Epithelial cell of proximal tubule (primary cell): ENCODE measurements around the gene SORBS2. TPM values are rescaled to one million over a fixed set of nuclear protein-coding genes. Genes with fewer than 3 reads are reported as not detected.

Experiments used
- DNase-seq: peaks from one replicate; pipeline ENCODE4 v3.0.0-alpha.2; 2011; ENCODE audit warnings: low read depth
- H3K4me3 ChIP-seq: 2 replicates; pipeline ENCODE4 v1.5.1; 2011; ENCODE audit warnings: low read depth, mild to moderate bottlenecking, low read length
- CTCF ChIP-seq: conservative IDR thresholded peaks from 2 replicates; pipeline ENCODE4 v1.5.1; 2012; ENCODE audit warnings: low read depth, mild to moderate bottlenecking, low read length
- total RNA-seq: library from RNA; depleted of rRNA; stranded (reverse); fragments of >200 nt; gene quantifications from 2 replicates; pipeline ENCODE4 v1.2.3, GENCODE V29; 2015

Gene SORBS2
- total RNA-seq, 1 donor from 2014 or later = 11.6 TPM

DNA sequence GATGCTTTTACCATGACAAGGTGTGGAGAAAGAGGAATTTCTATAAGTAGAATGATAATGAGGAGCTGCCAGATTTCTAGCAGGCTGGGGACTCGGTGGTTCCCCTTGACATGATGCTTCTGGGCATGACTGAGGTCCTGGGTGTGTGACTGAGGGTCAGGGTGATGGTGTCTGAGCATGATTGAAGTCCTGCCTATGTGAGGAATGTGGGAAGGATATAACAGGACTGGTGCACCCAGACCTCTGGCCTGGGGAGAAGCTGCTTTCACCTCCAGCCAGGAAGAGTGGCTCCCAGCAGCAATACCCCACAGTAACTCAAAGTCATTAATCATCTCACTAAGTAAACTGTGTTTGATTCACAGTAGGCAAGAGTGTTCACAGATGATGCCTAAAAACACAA is 17.4 kb downstream of the SORBS2 start:
- no peak overlapping the region for H3K4me3 ChIP-seq
- DNase-seq = no peak

GRCh38 chr4:185793716-185794115 is 18.3 kb downstream of the SORBS2 start:
- no peak for DNase-seq
- TF ChIP-seq CTCF = no peak
- H3K4me3 ChIP-seq = no peak overlapping the region

More for the DNA sequence above, 17.4 kb downstream of the SORBS2 start:
- no peak for TF ChIP-seq CTCF

DNA sequence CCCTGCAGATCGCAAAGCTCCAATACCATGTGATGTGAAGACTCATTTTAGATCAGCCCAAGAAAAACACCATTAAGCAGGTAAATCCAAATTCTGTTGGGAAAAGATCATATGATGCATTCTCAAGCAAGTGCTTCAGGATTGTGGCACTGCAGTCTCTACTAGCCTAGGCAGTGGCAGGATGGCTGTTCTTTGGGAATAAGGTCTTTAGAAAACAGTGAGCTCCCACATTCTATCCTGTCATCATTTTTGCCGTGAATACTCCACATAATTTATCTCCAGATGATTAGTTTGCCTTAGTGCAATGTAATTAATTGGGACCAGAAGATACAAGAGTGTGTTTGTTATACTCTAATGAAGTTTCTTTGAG is 18.9 kb downstream of the SORBS2 start:
- no peak for DNase-seq
- TF ChIP-seq CTCF = no peak
- no peak overlapping the region for H3K4me3 ChIP-seq

DNA sequence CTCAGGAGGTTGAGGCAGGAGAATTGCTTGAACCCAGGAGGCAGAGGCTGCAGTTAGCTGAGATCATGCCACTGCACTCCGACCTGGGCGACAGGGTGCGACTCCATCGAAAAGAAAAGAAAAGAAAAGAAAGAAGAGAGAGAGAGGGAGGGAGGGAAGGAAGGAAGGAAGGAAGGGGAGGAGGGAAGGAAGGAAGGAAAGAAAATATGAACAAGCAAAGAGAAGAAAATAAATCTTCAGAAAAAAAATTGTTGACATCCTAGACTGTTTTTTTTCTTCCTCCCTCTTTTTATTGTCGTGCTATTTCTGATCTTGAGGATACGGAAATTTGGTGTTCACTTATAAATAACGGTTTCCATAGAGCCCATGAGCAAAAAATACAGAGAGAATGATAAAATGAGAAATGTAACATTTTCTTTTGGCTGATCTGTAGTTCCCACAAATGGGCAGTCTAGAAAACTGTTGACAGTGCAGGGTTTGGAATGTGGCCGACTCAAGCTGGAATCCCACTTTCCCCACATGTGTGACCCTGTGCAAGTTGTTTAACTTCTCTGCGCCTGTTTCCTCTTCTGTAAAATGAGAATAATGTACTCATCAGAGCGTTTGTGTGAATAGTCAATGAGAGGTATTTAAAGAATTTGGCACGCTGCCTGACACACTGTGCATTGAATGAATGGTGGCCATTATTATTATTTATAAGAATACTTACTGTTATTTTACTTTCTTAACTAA is 19.4 kb downstream of the SORBS2 start:
- no peak overlapping the region for H3K4me3 ChIP-seq
- TF ChIP-seq CTCF = no peak
- no peak for DNase-seq

DNA sequence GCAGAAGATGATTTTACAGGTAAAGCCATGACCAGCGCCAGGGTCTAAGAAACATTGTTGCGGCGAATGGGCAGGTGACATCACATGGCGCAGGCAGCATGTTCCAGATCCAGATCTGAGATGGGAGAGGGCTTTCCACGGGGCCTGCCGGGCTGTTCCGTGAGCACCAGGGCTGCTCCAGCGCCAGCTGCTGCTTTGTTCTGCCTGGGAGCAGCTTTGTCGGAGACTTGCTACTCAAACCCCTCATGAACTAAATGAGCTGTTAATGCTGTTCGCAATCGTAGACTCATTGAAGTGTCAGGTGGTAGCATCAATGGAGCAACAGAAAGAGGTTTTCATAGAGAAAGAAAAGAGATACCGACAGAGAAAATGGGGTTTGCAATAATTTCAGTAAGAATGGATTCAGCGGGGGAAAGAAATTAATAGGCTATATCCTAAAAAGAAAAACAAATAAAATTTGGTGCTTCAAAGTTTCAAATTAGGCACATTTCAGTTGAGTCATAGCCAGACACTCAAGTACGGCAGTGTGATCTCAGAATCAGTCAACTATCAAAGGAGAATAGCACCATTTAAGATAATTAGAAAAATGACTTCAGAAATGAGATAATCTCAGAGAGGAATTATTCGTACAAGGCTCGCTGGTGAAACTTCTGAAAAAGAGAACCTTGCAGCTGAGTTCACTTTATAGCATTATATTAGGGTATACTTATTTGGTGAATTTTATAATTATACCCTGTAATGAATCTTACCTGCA is 23.9 kb downstream of the SORBS2 start:
- DNase-seq = no peak
- no peak for TF ChIP-seq CTCF
- no peak overlapping the region for H3K4me3 ChIP-seq

GRCh38 chr4:185786422-185786821 is 25.6 kb downstream of the SORBS2 start:
- TF ChIP-seq CTCF = no peak
- H3K4me3 ChIP-seq = no peak overlapping the region
- DNase-seq = no peak
